NCI-H774 (cell line): Measurements from ENCODE around the gene CCDC102A.
"Not testable (repeated sequence)": the region's sequence is repeated elsewhere in the genome, so short reads cannot be mapped to it uniquely, and the experiment has no call there.

Experiments
- DNase-seq: peaks from one replicate; lab custom pipeline; 2025; lab: John Stamatoyannopoulos, UW

Gene CCDC102A

GRCh38 chr16:57565461-57565860 is 29.1 kb upstream of the CCDC102A start:
- DNase-seq: no peak

GRCh38 chr16:57564571-57565270 is 28.4 kb upstream of the CCDC102A start:
- DNase-seq: no peak

DNA sequence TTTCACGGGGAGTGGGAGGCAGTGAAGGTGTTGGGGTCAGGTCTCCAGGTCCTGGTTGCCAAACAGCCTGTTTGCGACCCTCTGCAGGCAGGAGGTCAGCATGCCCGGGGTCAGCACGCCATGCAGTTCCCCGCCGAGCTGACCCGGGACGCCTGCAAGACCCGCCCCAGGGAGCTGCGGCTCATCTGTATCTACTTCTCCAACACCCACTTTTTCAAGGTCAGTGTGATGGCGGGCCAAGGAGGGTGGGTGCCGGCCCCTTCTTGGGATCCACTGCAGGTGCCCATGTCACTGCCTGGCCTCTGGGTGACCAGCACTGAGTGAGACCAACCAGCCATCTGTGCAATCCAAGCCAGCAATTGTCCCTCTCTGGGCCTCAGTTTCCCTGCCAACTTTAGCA is 27.4 kb upstream of the CCDC102A start:
- DNase-seq: no peak

- no peak for DNase-seq
These were observed 27.0 kb upstream of the CCDC102A start for GRCh38 chr16:57563487-57563750.

GRCh38 chr16:57562669-57563486 is 26.5 kb upstream of the CCDC102A start:
- no peak for DNase-seq

DNA sequence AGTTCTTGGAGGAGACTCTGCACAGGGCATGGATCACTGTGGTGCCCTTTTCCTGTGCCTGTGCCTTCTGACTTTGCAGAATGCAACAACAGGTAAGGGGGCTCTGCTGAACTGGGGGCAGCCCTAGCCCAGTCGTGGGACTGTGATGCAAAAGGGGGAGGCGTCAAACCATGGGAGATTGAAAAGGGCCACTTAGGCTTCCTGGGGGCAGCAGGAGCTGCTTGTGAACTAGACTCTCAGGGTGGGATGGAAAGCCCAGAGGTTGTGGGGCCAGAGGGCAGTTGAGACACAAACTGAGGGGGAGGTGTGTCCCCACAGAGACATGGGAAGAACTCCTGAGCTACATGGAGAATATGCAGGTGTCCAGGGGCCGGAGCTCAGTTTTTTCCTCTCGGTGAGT is 25.7 kb upstream of the CCDC102A start:
- DNase-seq: no peak

DNA sequence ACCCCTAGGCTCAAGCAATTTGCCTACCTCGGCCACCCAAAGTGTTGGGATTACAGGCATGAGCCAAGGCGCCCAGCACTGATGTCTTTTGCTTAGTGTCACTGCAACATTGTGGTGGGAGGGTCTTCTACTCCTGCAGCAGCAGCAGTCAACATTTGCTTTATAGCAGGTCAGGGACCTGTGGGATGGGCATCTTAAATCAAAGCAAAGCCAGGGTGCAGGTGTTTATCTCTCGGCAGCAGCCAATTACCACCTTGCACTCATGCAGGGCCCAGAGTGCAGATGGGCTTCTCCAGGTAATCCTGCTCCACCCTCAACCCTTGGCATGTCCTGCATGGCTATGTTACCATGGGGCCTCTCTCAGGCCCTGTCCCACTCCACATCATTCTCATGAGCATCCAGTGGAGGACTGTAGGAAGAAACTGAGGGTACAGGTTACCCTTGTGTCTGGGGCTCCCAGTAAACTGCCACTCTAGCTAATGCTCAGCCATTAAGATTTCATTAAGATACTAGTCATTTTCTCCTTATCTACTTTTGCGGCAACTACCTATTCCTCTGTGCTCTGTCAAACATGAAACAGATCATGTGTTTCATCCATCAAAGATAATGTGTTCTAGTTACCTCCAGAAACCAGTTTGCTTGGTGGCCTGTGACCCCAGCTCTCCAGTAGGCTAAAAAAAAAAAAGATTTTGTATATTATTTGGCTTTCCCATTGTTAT is 22.9 kb upstream of the CCDC102A start:
- DNase-seq: no peak

DNA sequence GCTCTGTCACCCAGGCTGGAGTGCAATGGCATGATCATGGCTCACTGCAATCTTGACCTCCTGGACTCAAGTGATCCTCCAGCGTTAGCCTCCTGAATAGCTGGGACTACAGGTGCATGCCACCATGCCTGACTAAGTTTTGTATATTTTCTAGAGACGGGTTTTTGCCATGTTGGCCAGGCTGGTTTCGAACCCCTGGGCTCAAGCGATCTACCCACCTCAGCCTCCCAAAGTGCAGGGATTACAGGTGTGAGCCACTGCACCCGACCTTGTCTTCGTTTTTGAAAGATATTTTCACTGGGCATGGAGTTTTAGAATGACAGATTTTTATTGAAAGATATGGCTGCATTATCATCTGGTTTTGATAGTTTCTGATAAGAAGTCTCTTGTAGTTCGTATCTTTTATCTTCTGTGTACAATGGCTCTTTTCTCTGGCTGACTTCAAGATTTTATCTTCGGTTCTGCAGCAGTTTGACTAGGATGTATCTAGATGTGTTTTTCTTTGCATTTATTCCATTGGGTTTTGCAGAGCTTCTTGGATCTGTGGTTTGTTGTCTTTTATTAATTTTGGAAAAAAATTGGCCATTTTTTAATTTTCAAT is 20.7 kb upstream of the CCDC102A start:
- DNase-seq: no peak

DNA sequence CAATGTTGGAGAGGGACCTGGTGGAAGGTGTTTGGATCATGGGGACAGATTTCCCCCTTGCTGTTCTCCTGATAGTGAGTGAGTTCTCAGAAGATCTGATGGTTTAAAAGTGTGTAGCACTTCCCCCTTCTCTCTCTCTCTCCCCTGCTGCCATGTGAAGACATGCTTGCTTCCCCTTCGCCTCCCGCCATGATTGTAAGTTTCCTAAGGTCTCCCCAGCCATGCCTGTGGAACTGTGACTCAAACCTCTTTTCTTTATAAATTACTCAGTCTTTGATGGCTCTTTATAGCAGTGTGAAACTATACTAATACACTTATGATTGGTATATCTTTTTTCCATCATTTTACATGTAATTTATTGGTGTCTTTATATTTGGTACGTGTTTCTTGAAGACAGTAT is 19.5 kb upstream of the CCDC102A start:
- DNase-seq: no peak

- DNase-seq: no peak
These were observed 14.7 kb upstream of the CCDC102A start for GRCh38 chr16:57551057-57551456.

- DNase-seq: no peak
These were observed 13.4 kb upstream of the CCDC102A start for GRCh38 chr16:57549730-57550129.

- DNase-seq: no peak
These were observed 12.0 kb upstream of the CCDC102A start for GRCh38 chr16:57548408-57548807.

GRCh38 chr16:57547524-57547923 is 11.2 kb upstream of the CCDC102A start:
- not testable (repeated sequence) for DNase-seq

- no peak for DNase-seq
These were observed 7.8 kb upstream of the CCDC102A start for GRCh38 chr16:57544124-57544653.

DNA sequence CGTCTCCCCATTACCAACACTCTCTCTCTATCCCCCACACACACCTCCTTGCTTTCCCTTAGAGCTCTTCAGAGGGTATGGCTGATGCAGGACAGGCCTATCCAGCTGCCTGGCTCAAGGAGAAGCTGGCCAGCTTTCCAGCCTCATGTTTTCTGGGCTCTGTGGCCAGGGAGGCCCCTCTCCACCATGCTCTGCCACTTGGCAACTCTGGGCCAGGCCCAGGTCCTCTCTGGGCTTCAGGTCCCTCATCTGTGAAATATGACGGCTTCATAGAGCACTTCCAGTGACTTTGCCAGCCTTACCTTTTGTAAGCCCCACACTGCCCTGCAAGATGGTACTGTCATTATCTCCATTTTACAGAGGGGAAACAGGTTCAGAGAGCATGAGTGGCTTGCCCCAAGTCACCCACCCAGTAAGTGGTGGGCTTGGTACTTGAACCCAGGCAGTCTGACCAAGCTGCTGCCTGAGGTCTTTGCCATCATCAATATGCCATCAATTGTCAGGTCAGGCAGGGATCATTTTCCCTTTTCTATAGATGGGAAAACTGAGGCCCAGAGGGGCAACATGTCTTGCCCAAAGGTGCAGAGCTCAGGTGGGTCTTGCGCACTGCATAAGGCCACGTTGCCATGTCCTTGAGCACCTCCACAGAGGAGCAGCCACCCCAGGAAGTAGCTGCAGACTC is 5.5 kb upstream of the CCDC102A start:
- no peak for DNase-seq

DNA sequence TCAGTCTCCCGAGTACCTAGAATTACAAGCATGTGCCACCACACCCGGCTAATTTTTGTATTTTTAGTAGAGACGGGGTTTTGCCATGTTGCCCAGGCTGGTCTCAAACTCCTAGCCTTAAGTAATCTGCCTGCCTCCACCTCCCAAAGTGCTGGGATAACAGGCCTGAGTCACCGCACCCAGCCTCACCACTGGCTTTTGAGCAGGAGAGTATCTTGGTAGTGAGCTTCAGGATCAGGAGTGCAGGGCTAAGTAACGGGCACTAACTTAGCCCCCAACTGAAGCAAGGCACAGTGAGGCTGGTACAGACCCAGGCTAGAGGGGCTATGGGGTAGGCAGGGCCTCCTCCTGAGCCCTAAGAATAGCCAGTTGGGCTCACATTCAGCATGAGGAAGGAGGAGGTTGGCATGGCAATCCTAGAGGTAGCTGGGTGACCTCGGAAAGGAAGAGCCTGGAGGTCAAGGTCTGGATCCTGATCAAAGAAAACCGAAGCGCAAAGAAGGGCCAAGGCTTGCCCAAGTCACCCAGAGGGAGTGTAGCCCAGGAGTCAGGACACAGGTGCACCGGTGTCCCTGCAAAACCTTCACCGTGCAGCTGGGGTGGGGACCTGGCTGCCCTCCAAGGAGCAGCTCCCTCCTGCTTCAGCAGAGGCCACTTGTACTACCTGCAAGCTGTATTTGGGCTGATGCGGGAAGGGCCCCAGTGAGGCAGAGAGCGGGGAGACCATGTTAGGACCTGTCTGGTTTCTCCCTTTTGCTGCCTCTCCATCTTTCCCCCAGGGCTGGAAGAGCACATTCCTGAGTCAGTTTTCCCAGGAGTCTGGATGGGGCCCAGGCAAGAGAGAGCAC is 4.8 kb upstream of the CCDC102A start:
- no peak for DNase-seq

GRCh38 chr16:57540387-57540786 is 4.0 kb upstream of the CCDC102A start:
- no peak for DNase-seq

DNA sequence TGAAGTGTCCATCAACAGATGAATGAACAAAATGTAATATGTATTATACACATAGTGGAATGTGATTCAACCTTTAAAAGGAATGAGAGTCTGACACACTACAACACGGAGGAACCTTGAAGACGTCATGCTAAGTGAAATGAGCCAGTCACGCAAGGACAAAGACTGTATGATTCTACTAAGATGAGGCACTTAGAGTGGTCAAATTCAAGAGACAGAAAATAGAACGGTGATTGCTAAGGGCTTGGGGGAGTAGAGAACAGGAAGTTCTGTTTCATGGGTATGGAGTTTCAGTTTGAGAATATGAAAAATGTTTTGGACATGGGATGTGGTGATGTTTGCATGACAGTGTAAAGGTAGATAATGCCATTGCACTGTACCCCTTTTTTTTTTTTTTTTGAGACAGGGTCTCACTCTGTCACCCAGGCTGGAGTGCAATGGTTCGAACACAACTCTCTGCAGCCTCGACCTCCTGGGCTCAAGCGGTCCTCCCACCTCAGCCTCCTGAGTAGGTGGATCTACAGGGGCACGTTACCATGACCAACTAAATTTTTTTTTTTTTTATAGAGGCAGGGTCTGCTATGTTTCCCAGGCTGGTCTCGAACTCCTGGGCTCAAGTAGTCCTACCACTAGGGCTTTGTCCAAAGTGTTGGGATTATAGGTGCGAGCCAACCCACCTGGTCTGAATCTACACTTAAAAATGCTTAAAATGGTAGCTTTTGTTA is 2.9 kb upstream of the CCDC102A start:
- DNase-seq: no peak

DNA sequence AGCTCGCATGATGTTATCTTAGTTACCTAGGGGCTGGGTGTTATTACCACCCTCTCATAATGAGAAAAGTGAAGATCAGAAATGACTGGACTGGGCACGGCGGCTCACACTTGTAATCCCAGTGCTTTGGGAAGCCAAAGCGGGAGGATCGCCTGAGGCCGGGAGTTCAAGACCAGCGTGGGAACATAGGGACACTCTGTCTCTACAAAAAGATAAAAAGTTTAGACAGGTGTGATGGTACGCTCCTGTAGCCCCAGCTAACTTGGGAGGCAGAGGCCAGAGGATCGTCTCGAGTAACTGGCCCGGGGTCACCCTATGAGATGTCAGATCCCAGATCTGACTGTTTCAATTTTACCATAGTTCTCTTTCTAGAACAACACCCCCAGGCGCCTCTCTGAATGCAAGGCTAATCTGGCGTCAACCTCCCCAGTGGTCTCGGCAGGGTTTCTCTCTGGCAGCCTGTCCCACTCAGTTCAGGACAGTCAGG is 1.9 kb upstream of the CCDC102A start:
- DNase-seq: no peak

DNA sequence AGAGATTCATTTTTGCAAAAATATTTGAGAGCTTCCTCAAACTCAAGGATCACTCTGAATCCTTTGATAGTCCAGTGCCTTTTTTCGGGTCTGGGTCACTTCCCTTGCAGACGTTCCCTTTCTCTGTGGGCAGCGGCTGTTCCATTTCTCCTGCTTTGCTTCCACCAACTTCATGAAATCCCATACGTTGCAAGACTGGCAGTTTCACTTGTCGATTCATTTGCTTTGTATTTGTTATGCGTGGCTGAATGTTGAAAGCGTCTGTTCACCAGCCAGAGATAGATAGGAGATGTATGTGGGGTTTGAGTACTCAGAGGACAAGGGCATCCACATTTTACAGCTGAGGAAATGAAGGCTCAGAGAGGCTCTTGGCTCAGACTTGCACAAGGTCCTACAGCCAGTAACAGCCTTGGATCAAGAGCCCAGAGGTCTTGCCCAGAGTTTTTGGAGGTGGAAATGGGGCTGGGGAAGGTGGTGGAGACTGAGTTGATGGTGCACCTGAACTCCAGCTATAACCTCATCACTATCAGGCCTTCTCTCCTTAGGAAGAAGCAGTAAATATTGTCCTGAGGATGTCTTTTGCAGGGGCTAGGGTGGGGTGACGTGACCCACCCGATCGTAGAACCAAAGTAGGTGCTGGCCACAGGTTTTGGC is 1.3 kb upstream of the CCDC102A start:
- no peak for DNase-seq
